Measurements from ENCODE around the gene MXI1.
"Not testable (repeated sequence)": the region's sequence is repeated elsewhere in the genome, so short reads cannot be mapped to it uniquely, and the experiment has no call there.

The MXI1 gene

GRCh38 chr10:110242511-110242910 lies 35.1 kb downstream of the MXI1 start:
- no peak for DNase-seq

- DNase-seq: no peak
Measured at GRCh38 chr10:110244550-110244949, 37.1 kb downstream of the MXI1 start.

- DNase-seq: not testable (repeated sequence)
Measured at GRCh38 chr10:110247833-110248232, 40.4 kb downstream of the MXI1 start.

- not testable (repeated sequence) for DNase-seq
Measured at GRCh38 chr10:110249489-110249888, 42.1 kb downstream of the MXI1 start.

GRCh38 chr10:110251392-110251791 lies 44.0 kb downstream of the MXI1 start:
- not testable (repeated sequence) for DNase-seq

GRCh38 chr10:110252151-110252550 lies 44.7 kb downstream of the MXI1 start:
- no peak for DNase-seq

GRCh38 chr10:110254467-110254866 lies 47.1 kb downstream of the MXI1 start:
- no peak for DNase-seq

GRCh38 chr10:110258542-110258941 lies 51.1 kb downstream of the MXI1 start:
- DNase-seq: no peak

GRCh38 chr10:110259317-110259716 lies 51.9 kb downstream of the MXI1 start:
- DNase-seq: no peak

- no peak for DNase-seq
Measured at GRCh38 chr10:110260746-110261477, 53.5 kb downstream of the MXI1 start.

- no peak for DNase-seq
Measured at GRCh38 chr10:110263164-110263563, 55.8 kb downstream of the MXI1 start.

GRCh38 chr10:110265573-110266193 lies 58.3 kb downstream of the MXI1 start:
- no peak for DNase-seq

GRCh38 chr10:110267276-110267675 lies 59.9 kb downstream of the MXI1 start:
- DNase-seq: no peak

GRCh38 chr10:110268442-110268841 lies 61.0 kb downstream of the MXI1 start:
- no peak for DNase-seq

GRCh38 chr10:110268971-110269370 lies 61.6 kb downstream of the MXI1 start:
- no peak for DNase-seq

- no peak for DNase-seq
Measured at GRCh38 chr10:110269374-110270318, 62.2 kb downstream of the MXI1 start.

- DNase-seq: not testable (repeated sequence)
Measured at GRCh38 chr10:110272995-110273394, 65.6 kb downstream of the MXI1 start.

- peak; percentile 73 for DNase-seq
Measured at GRCh38 chr10:110273474-110273873, 66.1 kb downstream of the MXI1 start.

- no peak for DNase-seq
Measured at GRCh38 chr10:110274072-110274627, 66.7 kb downstream of the MXI1 start.

GRCh38 chr10:110274647-110275046 lies 67.2 kb downstream of the MXI1 start:
- DNase-seq: no peak

GRCh38 chr10:110275128-110275729 lies 67.8 kb downstream of the MXI1 start:
- no peak for DNase-seq

- no peak for DNase-seq
Measured at GRCh38 chr10:110276603-110277002, 69.2 kb downstream of the MXI1 start.

GRCh38 chr10:110277591-110277990 lies 70.2 kb downstream of the MXI1 start:
- DNase-seq: no peak

Data from femur (tissue), 1 donor.